ENCODE data around the gene SIX4. TPM values are rescaled to one million over a fixed set of nuclear protein-coding genes. Genes with fewer than 3 reads are reported as not detected.

SIX4 gene
- total RNA-seq, 2 experiments from 2014 or later, result 2.4 to 3.1 TPM

DNA sequence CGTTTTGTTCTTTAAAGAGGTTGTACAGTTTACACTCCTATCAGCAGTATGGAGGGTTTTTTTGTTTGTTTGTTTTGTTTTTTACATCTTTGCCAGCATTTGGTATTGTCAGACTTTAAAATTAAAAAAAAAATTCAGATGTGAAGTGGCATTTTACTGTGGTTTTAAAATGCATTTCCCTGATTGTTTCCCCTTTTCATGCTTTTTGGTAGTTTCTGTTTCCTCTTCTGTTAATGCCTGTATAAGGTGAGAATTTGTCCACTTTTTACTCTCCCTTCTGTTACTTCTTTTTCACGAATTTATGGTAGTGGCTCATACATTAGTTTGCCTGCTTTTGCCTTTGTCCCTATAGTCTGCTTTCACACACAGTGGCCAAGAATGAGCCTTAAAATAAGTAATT is 47.0 kb upstream of the SIX4 start:
- Histone ChIP-seq H3K27ac (ENCODE audit: low read depth, low read length, poor library complexity, severe bottlenecking) (no peak overlapping the region), H3K9me3 (ENCODE audit: low read length) (no peaks in the 10 kb centered on the region), H3K4me2 (ENCODE audit: low read length) (no peak overlapping the region), H2AFZ (ENCODE audit: low read length) (no peak overlapping the region), H3K36me3 (ENCODE audit: insufficient read depth, low read length) (no peaks in the 10 kb centered on the region), H3K79me2 (ENCODE audit: insufficient read depth, low read depth, low read length) (peaks cover 38% of the 10 kb centered on the region; the same call in 1 of the 2 replicates), H4K20me1 (ENCODE audit: insufficient read depth, low read length) (no peaks in the 10 kb centered on the region; the same call in 1 of the 2 replicates), H3K9me2 (ENCODE audit: insufficient read depth, low read length) (no peaks in the 10 kb centered on the region), H3K4me3 (ENCODE audit: low read depth, low read length, poor library complexity, severe bottlenecking) (no peak overlapping the region), H3K4me1 (ENCODE audit: insufficient read depth, low read length, poor library complexity, severe bottlenecking) (peaks cover 4% of the 10 kb centered on the region)
- DNase-seq (ENCODE audit: low spot score), result no peak
- intact Hi-C loops (cut with micrococcal nuclease; ENCODE audit: unreplicated experiment), result no loop called here
- CTCF ChIA-PET (ENCODE audit: unreplicated experiment), result no interaction called here
- TF ChIP-seq, protein P1, sequence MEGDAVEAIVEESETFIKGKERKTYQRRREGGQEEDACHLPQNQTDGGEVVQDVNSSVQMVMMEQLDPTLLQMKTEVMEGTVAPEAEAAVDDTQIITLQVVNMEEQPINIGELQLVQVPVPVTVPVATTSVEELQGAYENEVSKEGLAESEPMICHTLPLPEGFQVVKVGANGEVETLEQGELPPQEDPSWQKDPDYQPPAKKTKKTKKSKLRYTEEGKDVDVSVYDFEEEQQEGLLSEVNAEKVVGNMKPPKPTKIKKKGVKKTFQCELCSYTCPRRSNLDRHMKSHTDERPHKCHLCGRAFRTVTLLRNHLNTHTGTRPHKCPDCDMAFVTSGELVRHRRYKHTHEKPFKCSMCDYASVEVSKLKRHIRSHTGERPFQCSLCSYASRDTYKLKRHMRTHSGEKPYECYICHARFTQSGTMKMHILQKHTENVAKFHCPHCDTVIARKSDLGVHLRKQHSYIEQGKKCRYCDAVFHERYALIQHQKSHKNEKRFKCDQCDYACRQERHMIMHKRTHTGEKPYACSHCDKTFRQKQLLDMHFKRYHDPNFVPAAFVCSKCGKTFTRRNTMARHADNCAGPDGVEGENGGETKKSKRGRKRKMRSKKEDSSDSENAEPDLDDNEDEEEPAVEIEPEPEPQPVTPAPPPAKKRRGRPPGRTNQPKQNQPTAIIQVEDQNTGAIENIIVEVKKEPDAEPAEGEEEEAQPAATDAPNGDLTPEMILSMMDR (conservative IDR thresholded peaks at IDR 0.05; ENCODE audit: low read length), result no peak
- TF ChIP-seq EZH2phosphoT487 (IDR thresholded peaks at IDR 0.05; ENCODE audit: borderline replicate concordance, low read depth, low read length), result no peak
- POLR2A ChIA-PET, result no interaction called here
- no TSS peak for BruUV-seq (replicated peaks)

DNA sequence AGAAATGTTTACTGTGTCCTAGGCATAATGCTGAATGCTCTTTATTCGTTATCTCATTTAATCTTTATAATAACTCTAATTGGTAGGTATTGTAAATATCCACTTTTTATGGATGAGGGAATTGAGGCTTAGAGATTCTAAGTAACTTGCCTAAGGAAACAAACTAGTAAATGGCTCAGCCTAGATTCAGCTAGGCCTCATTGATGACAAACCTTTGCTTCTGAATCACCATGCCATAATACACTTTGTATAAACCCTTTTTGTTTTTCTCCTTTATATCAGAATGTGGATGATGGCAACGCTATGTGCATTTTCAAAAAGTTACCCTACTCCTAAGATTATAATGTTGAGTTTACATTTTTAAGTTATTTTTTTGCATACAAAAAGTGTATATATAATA is 44.5 kb upstream of the SIX4 start:
- BruUV-seq (replicated peaks), result no TSS peak
- Histone ChIP-seq H3K4me1 (ENCODE audit: insufficient read depth, low read length, poor library complexity, severe bottlenecking) (peaks cover 4% of the 10 kb centered on the region), H3K4me3 (ENCODE audit: low read depth, low read length, poor library complexity, severe bottlenecking) (no peak overlapping the region), H3K9me3 (ENCODE audit: low read length) (no peaks in the 10 kb centered on the region), H4K20me1 (ENCODE audit: insufficient read depth, low read length) (no peaks in the 10 kb centered on the region; the same call in 1 of the 2 replicates), H3K4me2 (ENCODE audit: low read length) (no peak overlapping the region), H3K36me3 (ENCODE audit: insufficient read depth, low read length) (no peaks in the 10 kb centered on the region), H2AFZ (ENCODE audit: low read length) (no peak overlapping the region), H3K79me2 (ENCODE audit: insufficient read depth, low read depth, low read length) (peaks cover 31% of the 10 kb centered on the region; the same call in 1 of the 2 replicates), H3K27ac (ENCODE audit: low read depth, low read length, poor library complexity, severe bottlenecking) (no peak overlapping the region), H3K9me2 (ENCODE audit: insufficient read depth, low read length) (no peaks in the 10 kb centered on the region)
- CTCF ChIA-PET (ENCODE audit: unreplicated experiment), result no interaction called here
- DNase-seq (ENCODE audit: low spot score), result no peak
- TF ChIP-seq EZH2phosphoT487 (IDR thresholded peaks at IDR 0.05; ENCODE audit: borderline replicate concordance, low read depth, low read length), result no peak
- intact Hi-C loops (cut with micrococcal nuclease; ENCODE audit: unreplicated experiment), result no loop called here
- POLR2A ChIA-PET, result no interaction called here

DNA sequence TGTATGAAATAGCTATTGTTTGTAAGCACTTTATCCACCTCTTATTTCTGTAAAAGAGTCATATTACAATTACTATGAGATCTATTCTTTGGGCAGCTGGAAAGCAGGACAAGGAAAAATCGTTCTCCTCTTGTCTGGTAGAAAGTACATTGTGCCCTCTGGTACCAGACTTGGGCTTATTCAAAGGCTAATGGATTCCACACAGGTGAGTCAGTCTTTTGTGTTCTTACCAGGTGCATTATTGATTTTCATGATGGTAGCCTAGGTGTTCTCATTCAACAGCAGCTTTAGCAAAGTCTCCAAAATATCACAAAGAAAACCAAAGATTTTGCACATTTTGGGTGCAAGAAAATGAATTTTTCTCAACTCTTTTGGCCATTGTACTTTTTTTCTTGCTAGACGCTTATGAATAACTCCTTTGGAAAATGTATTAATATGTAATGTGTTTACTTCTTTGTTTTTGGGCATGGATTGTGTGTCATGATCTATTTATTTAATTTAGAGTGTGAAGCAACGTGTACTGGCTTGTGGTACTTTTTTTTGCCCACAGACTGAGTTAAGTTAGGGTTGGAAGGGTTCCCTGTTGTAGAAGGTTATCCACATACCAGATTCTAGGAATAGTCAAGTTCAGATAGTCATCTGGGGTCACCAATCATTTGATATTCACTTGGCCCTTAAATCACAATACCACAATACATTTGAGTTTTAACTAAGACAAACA is 36.7 kb upstream of the SIX4 start:
- no peak overlapping the region for H3K27ac ChIP-seq (ENCODE audit: low read depth, low read length, poor library complexity, severe bottlenecking)
- DNase-seq (ENCODE audit: low spot score), result no peak
- intact Hi-C loops (cut with micrococcal nuclease; ENCODE audit: unreplicated experiment), result no loop called here
- no peak for TF ChIP-seq EZH2phosphoT487 (IDR thresholded peaks at IDR 0.05; ENCODE audit: borderline replicate concordance, low read depth, low read length)
- TF ChIP-seq, protein P1 (conservative IDR thresholded peaks at IDR 0.05; ENCODE audit: low read length), result no peak
- CTCF ChIA-PET (ENCODE audit: unreplicated experiment), result no interaction called here
- H3K4me1 ChIP-seq (ENCODE audit: insufficient read depth, low read length, poor library complexity, severe bottlenecking), result peaks cover 22% of the 10 kb centered on the region
- H3K36me3 ChIP-seq (ENCODE audit: insufficient read depth, low read length), result no peaks in the 10 kb centered on the region
- H3K79me2 ChIP-seq (ENCODE audit: insufficient read depth, low read depth, low read length), result peaks cover 36% of the 10 kb centered on the region; the same call in 1 of the 2 replicates
- H3K4me3 ChIP-seq (ENCODE audit: low read depth, low read length, poor library complexity, severe bottlenecking), result no peak overlapping the region
- POLR2A ChIA-PET, result interaction anchor here (0.6 kb wide), 1 partner anchor 62 kb away, joined by 3 read pairs; no protein-coding TSS in a partner anchor
- no peak overlapping the region for H3K4me2 ChIP-seq (ENCODE audit: low read length)
- no TSS peak for BruUV-seq (replicated peaks)
- H3K9me2 ChIP-seq (ENCODE audit: insufficient read depth, low read length), result no peaks in the 10 kb centered on the region
- no peaks in the 10 kb centered on the region for H3K9me3 ChIP-seq (ENCODE audit: low read length)
- peaks cover 16% of the 10 kb centered on the region for H4K20me1 ChIP-seq (ENCODE audit: insufficient read depth, low read length)
- H2AFZ ChIP-seq (ENCODE audit: low read length), result no peak overlapping the region
